Measurements from ENCODE around the gene ARHGAP32. TPM values are rescaled to one million over a fixed set of nuclear protein-coding genes. Genes with fewer than 3 reads are reported as not detected.

ARHGAP32 gene
- total RNA-seq, 1 donor from 2014 or later, result 21.4 TPM

GRCh38 chr11:129237456-129237855 is 45.3 kb upstream of the ARHGAP32 start:
- Mint-ChIP-seq H3K27me3 (ENCODE audit: insufficient read depth, low read depth) (peaks cover 2% of the 10 kb centered on the region), H3K9me3 (peaks cover 17% of the 10 kb centered on the region), H3K27ac (no peak overlapping the region), H3K4me1 (no peaks in the 10 kb centered on the region), H3K36me3 (peaks cover 32% of the 10 kb centered on the region), H3K4me3 (no peak overlapping the region)
- Histone ChIP-seq H3K4me2 (no peak overlapping the region), H3F3A (ENCODE audit: low read depth) (no peaks in the 10 kb centered on the region), H3K79me2 (ENCODE audit: low read depth) (peaks cover 37% of the 10 kb centered on the region), H3K36me3 (no peaks in the 10 kb centered on the region), H3K27me3 (no peaks in the 10 kb centered on the region), H2AFZ (replicated peaks) (no peak overlapping the region), H3K9ac (no peak overlapping the region), H4K20me1 (ENCODE audit: low read depth) (no peaks in the 10 kb centered on the region), H3K9me3 (ENCODE audit: low read depth) (no peaks in the 10 kb centered on the region), H3K4me3 (no peak overlapping the region), H3K4me1 (no peaks in the 10 kb centered on the region), H3K27ac (no peak overlapping the region)
- DNase-seq (ENCODE audit: low spot score), result no peak
- TF ChIP-seq EZH2phosphoT487 (IDR thresholded peaks at IDR 0.05), result no peak
- no peak for TF ChIP-seq CTCF (IDR thresholded peaks at IDR 0.05)
- no peak for TF ChIP-seq EZH2 (IDR thresholded peaks at IDR 0.05)

- no peak overlapping the region for H3K9ac ChIP-seq
Observed at GRCh38 chr11:129236850-129237249, 44.7 kb upstream of the ARHGAP32 start.

GRCh38 chr11:129234978-129235377 is 42.9 kb upstream of the ARHGAP32 start:
- DNase-seq (ENCODE audit: low spot score), result no peak
- H3K27ac Mint-ChIP-seq, result no peak overlapping the region
- H3K4me2 ChIP-seq, result no peak overlapping the region

More at GRCh38 chr11:129236850-129237249, 44.7 kb upstream of the ARHGAP32 start:
- no peak for DNase-seq (ENCODE audit: low spot score)
- no peaks in the 10 kb centered on the region for H3K36me3 ChIP-seq
- no peaks in the 10 kb centered on the region for H3K4me1 ChIP-seq
- Mint-ChIP-seq H3K4me1 (no peaks in the 10 kb centered on the region), H3K27ac (no peak overlapping the region), H3K4me3 (no peak overlapping the region), H3K27me3 (ENCODE audit: insufficient read depth, low read depth) (peaks cover 2% of the 10 kb centered on the region), H3K9me3 (peaks cover 19% of the 10 kb centered on the region), H3K36me3 (peaks cover 34% of the 10 kb centered on the region)
- TF ChIP-seq EZH2 (IDR thresholded peaks at IDR 0.05) (no peak), EZH2phosphoT487 (IDR thresholded peaks at IDR 0.05) (no peak), CTCF (IDR thresholded peaks at IDR 0.05) (no peak)
- H3K27ac ChIP-seq, result no peak overlapping the region
- no peaks in the 10 kb centered on the region for H4K20me1 ChIP-seq (ENCODE audit: low read depth)
- H3K4me2 ChIP-seq, result no peak overlapping the region
- no peak overlapping the region for H2AFZ ChIP-seq (replicated peaks)
- peaks cover 36% of the 10 kb centered on the region for H3K79me2 ChIP-seq (ENCODE audit: low read depth)
- no peaks in the 10 kb centered on the region for H3F3A ChIP-seq (ENCODE audit: low read depth)
- no peaks in the 10 kb centered on the region for H3K27me3 ChIP-seq
- H3K4me3 ChIP-seq, result no peak overlapping the region
- no peaks in the 10 kb centered on the region for H3K9me3 ChIP-seq (ENCODE audit: low read depth)

More at GRCh38 chr11:129234978-129235377, 42.9 kb upstream of the ARHGAP32 start:
- H3K4me1 ChIP-seq, result no peaks in the 10 kb centered on the region
- Mint-ChIP-seq H3K4me3 (no peak overlapping the region), H3K27me3 (ENCODE audit: insufficient read depth, low read depth) (peaks cover 2% of the 10 kb centered on the region), H3K4me1 (no peaks in the 10 kb centered on the region), H3K9me3 (peaks cover 19% of the 10 kb centered on the region), H3K36me3 (peaks cover 34% of the 10 kb centered on the region)
- H3K27ac ChIP-seq, result no peak overlapping the region
- peaks cover 29% of the 10 kb centered on the region for H3K79me2 ChIP-seq (ENCODE audit: low read depth)
- H2AFZ ChIP-seq (replicated peaks), result no peak overlapping the region
- H4K20me1 ChIP-seq (ENCODE audit: low read depth), result no peaks in the 10 kb centered on the region
- no peaks in the 10 kb centered on the region for H3F3A ChIP-seq (ENCODE audit: low read depth)
- H3K4me3 ChIP-seq, result no peak overlapping the region
- H3K9ac ChIP-seq, result no peak overlapping the region
- no peak for TF ChIP-seq CTCF (IDR thresholded peaks at IDR 0.05)
- TF ChIP-seq EZH2phosphoT487 (IDR thresholded peaks at IDR 0.05), result no peak
- no peak for TF ChIP-seq EZH2 (IDR thresholded peaks at IDR 0.05)
- H3K36me3 ChIP-seq, result no peaks in the 10 kb centered on the region
- no peaks in the 10 kb centered on the region for H3K9me3 ChIP-seq (ENCODE audit: low read depth)
- no peaks in the 10 kb centered on the region for H3K27me3 ChIP-seq
